Muscle of leg (tissue), 11 donors: ENCODE results near the gene TM2D3. TPM values are rescaled to one million over a fixed set of nuclear protein-coding genes. Genes with fewer than 3 reads are reported as not detected.
A peak's percentile ranks its signal among the peaks of the same experiment; 100 is the strongest.

ENCODE experiments used
- DNase-seq: peaks from one replicate; pipeline ENCODE4 v3.0.0; 2013
- H3K27ac ChIP-seq: one replicate; pipeline ENCODE4 v1.5.1; 2013; ENCODE audit warnings: mild to moderate bottlenecking, low read length, control low read depth
- H3K27me3 ChIP-seq: one replicate; pipeline ENCODE4 v1.6.1; 2013; ENCODE audit warnings: low read length; ENCODE audit not compliant: control insufficient read depth, insufficient read depth
- H3K36me3 ChIP-seq: one replicate; pipeline ENCODE4 v1.6.1; 2013; ENCODE audit warnings: low read length; ENCODE audit not compliant: control insufficient read depth, insufficient read depth
- H3K4me1 ChIP-seq: one replicate; pipeline ENCODE4 v1.6.1; 2013; ENCODE audit warnings: low read length; ENCODE audit not compliant: control insufficient read depth, insufficient read depth
- H3K4me3 ChIP-seq: one replicate; pipeline ENCODE4 v1.5.1; 2013; ENCODE audit warnings: low read length, control low read depth
- H3K9me3 ChIP-seq: replicated peaks from 2 replicates; pipeline ENCODE4 v1.6.1; 2013; ENCODE audit warnings: low read depth, low read length; ENCODE audit not compliant: control insufficient read depth
- WGBS: methylation state at CpG from one replicate; pipeline ENCODE4 v1.1.5; 2013; ENCODE audit warnings: missing lambda C conversion rate; ENCODE audit not compliant: insufficient coverage; 5-methylcytosine and 5-hydroxymethylcytosine counted together
- polyA plus RNA-seq, 8 donors: library from polyadenylated mRNA; unstranded; fragments of 120-200 nt; gene quantifications; one replicate each; pipeline versions ENCODE4 v1.2.1 to v1.2.3, GENCODE V29; 2013; ENCODE audit warnings: inconsistent platforms in 1 of 8, low replicate concordance in 1 of 8; ENCODE audit not compliant: insufficient read length in 8 of 8, insufficient read depth in 1 of 8
- total RNA-seq: library from RNA; stranded (reverse); fragments of 120-200 nt; gene quantifications from one replicate; pipeline ENCODE4 v1.2.4, GENCODE V29; 2013

TM2D3 gene
- total and polyA plus RNA-seq, 9 donors, result 34.5 to 40.6 (median 37.8) TPM

- peaks cover 20% of the 10 kb centered on the region for H3K36me3 ChIP-seq
These were observed 32.7 kb upstream of the TM2D3 start for GRCh38 chr15:101684877-101685276.

GRCh38 chr15:101684384-101684783, 32.2 kb upstream of the TM2D3 start:
- H3K4me3 ChIP-seq, result no peak overlapping the region
- H3K4me1 ChIP-seq, result no peaks in the 10 kb centered on the region
- H3K27ac ChIP-seq, result no peak overlapping the region
- 50% methylated on average over 1 of the region's 1 CpG for whole genome bisulfite sequencing
- peaks cover 20% of the 10 kb centered on the region for H3K36me3 ChIP-seq
- no peaks in the 10 kb centered on the region for H3K27me3 ChIP-seq
- no peak for DNase-seq
- no peaks in the 10 kb centered on the region for H3K9me3 ChIP-seq

More at GRCh38 chr15:101684877-101685276, 32.7 kb upstream of the TM2D3 start:
- Histone ChIP-seq H3K27me3 (no peaks in the 10 kb centered on the region), H3K9me3 (no peaks in the 10 kb centered on the region), H3K27ac (no peak overlapping the region), H3K4me1 (no peaks in the 10 kb centered on the region), H3K4me3 (no peak overlapping the region)
- no peak for DNase-seq
- WGBS, result no CpG with 5 or more reads among the region's 3 CpGs

DNA sequence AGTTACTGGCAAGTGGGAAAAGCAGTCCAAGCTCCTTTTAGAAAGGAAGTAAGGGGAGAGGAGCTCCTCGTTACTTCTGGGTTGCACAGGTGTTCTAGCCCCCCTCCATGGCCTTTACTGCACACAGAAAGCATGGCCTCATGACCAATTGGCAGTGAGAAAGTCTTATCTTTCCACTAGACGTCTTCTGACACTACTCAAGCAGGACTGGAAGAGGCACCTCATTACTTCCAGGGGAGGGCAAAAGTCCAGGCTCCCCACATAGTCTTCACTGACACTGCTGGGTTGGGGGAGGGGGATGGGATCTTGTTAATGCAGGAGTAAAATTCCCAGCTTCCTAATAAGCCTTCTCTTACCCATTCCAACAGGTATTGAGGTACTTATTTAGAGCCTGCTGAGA, 27.6 kb upstream of the TM2D3 start:
- DNase-seq, result no peak
- no peak overlapping the region for H3K27ac ChIP-seq
- peaks cover 19% of the 10 kb centered on the region for H3K36me3 ChIP-seq
- H3K4me1 ChIP-seq, result no peaks in the 10 kb centered on the region
- H3K27me3 ChIP-seq, result no peaks in the 10 kb centered on the region
- no peak overlapping the region for H3K4me3 ChIP-seq
- no CpG with 5 or more reads among the region's 2 CpGs for WGBS
- H3K9me3 ChIP-seq, result no peaks in the 10 kb centered on the region

DNA sequence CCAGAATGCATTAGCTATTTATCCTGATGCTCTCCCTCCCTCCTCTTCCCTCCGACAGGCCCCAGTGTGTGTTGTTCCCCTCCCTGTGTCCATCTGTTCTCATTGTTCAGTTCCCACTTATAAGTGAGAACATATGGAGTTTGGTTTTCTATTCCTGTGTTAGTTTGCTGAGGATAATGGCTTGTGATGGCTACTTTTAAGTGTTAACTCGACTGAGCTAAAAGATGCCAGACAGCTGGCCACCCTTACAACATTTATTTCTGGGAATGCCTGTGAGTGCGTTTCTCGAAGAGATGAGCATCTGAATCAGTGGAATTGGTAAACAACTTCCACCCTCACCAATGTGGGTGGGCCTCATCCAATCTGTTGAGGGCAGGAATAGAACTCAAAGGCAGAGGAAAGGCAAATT, 24.7 kb upstream of the TM2D3 start:
- Histone ChIP-seq H3K4me1 (no peaks in the 10 kb centered on the region), H3K27me3 (no peaks in the 10 kb centered on the region), H3K36me3 (peaks cover 29% of the 10 kb centered on the region), H3K4me3 (no peak overlapping the region), H3K9me3 (no peaks in the 10 kb centered on the region), H3K27ac (no peak overlapping the region)
- DNase-seq, result peak; percentile 35
- WGBS, result no CpG with 5 or more reads among the region's 4 CpGs

- 76% methylated on average over 16 of the region's 16 CpGs for WGBS
These were observed 23.8 kb upstream of the TM2D3 start for GRCh38 chr15:101675796-101676582.

GRCh38 chr15:101675015-101675414, 22.8 kb upstream of the TM2D3 start:
- Histone ChIP-seq H3K27me3 (no peaks in the 10 kb centered on the region), H3K36me3 (peaks cover 31% of the 10 kb centered on the region)
- no peak for DNase-seq

More at GRCh38 chr15:101675796-101676582, 23.8 kb upstream of the TM2D3 start:
- Histone ChIP-seq H3K4me1 (no peaks in the 10 kb centered on the region), H3K4me3 (no peak overlapping the region), H3K9me3 (no peaks in the 10 kb centered on the region), H3K36me3 (peaks cover 27% of the 10 kb centered on the region), H3K27ac (no peak overlapping the region), H3K27me3 (no peaks in the 10 kb centered on the region)
- no peak for DNase-seq

GRCh38 chr15:101672298-101672697, 20.1 kb upstream of the TM2D3 start:
- peaks cover 2% of the 10 kb centered on the region for H3K9me3 ChIP-seq
- H3K27ac ChIP-seq, result no peak overlapping the region
- no peak overlapping the region for H3K4me3 ChIP-seq
- H3K36me3 ChIP-seq, result peaks cover 36% of the 10 kb centered on the region
- no peaks in the 10 kb centered on the region for H3K27me3 ChIP-seq
- no peak for DNase-seq
- WGBS, result 73% methylated on average over 7 of the region's 9 CpGs
- H3K4me1 ChIP-seq, result no peaks in the 10 kb centered on the region

More at GRCh38 chr15:101675015-101675414, 22.8 kb upstream of the TM2D3 start:
- Histone ChIP-seq H3K4me1 (no peaks in the 10 kb centered on the region), H3K4me3 (no peak overlapping the region), H3K27ac (no peak overlapping the region), H3K9me3 (no peaks in the 10 kb centered on the region)
- 100% methylated on average over 3 of the region's 5 CpGs for WGBS

DNA sequence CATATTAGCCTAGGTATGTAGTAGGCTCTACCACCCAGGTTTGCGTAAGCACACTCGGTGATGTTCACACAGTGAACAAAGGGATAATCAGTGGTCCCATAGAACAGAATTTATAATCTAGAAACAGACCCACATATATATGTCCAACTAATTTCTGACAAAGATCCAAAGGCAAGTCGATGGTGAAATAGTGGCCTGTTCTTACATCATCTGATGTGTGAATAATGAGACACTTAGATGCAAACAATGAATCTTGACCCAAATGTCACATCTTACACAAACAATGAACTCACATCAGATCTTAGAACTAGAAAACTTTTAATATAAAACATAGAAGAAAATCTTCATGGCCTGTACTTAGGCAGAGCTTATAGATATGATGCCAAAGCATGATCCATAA, 17.6 kb upstream of the TM2D3 start:
- no peak for DNase-seq
- H3K36me3 ChIP-seq, result peaks cover 26% of the 10 kb centered on the region
- H3K4me1 ChIP-seq, result no peaks in the 10 kb centered on the region
- H3K4me3 ChIP-seq, result no peak overlapping the region
- no CpG with 5 or more reads among the region's 3 CpGs for WGBS
- H3K27me3 ChIP-seq, result no peaks in the 10 kb centered on the region
- peaks cover 5% of the 10 kb centered on the region for H3K9me3 ChIP-seq
- H3K27ac ChIP-seq, result no peak overlapping the region

DNA sequence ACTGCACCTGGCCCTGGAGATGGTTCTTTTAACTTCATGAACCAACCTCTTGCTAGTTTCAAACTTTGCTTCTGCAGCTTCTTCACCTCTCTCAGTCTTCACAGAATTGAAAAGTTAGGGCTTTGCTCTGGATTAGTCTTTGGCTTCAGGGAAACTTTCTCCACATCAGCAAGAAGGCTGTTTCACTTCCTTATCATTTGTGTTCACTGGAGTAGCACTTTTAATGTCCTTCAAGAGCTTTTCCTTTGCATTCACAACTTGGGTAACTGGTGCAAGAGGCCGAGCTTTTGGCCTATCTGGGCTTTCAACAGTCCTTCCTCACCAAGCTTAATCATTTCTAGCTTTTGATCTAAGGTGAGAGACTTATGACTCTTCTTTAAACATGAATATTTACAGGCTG, 15.7 kb upstream of the TM2D3 start:
- H3K4me3 ChIP-seq, result no peak overlapping the region
- peaks cover 5% of the 10 kb centered on the region for H3K9me3 ChIP-seq
- peak; percentile 32 for DNase-seq
- peaks cover 16% of the 10 kb centered on the region for H3K36me3 ChIP-seq
- WGBS, result no CpG with 5 or more reads among the region's 1 CpG
- H3K27ac ChIP-seq, result no peak overlapping the region
- no peaks in the 10 kb centered on the region for H3K27me3 ChIP-seq
- H3K4me1 ChIP-seq, result no peaks in the 10 kb centered on the region

GRCh38 chr15:101664303-101664913, 12.2 kb upstream of the TM2D3 start:
- DNase-seq, result no peak
- peaks cover 16% of the 10 kb centered on the region for H3K36me3 ChIP-seq
- 70% methylated on average over 6 of the region's 9 CpGs for WGBS

More at GRCh38 chr15:101664303-101664913, 12.2 kb upstream of the TM2D3 start:
- Histone ChIP-seq H3K27ac (no peak overlapping the region), H3K27me3 (no peaks in the 10 kb centered on the region), H3K9me3 (peaks cover 5% of the 10 kb centered on the region), H3K4me1 (no peaks in the 10 kb centered on the region), H3K4me3 (no peak overlapping the region)
